GM10266 (cell line): ENCODE data around the gene SLC1A2.

ENCODE experiments used
- DNase-seq: peaks from one replicate; pipeline ENCODE4 v3.0.0; 2012; ENCODE audit errors: extremely low spot score
- CTCF ChIP-seq: IDR thresholded peaks from 2 replicates; pipeline ENCODE4 v1.5.1; 2012; ENCODE audit warnings: mild to moderate bottlenecking, low read depth; ENCODE audit not compliant: control insufficient read depth, insufficient read depth; ENCODE audit errors: missing control alignments

Gene SLC1A2

GRCh38 chr11:35398881-35399280 is 20.5 kb downstream of the SLC1A2 start:
- TF ChIP-seq CTCF, result no peak
- no peak for DNase-seq

- DNase-seq, result no peak
- TF ChIP-seq CTCF, result no peak
Observed at GRCh38 chr11:35394941-35395340, 24.4 kb downstream of the SLC1A2 start.

- no peak for DNase-seq
- TF ChIP-seq CTCF, result no peak
Observed at GRCh38 chr11:35393098-35393497, 26.3 kb downstream of the SLC1A2 start.

- DNase-seq, result peak; percentile 72
- TF ChIP-seq CTCF, result peak; percentile 91
Observed at GRCh38 chr11:35391922-35392688, 27.3 kb downstream of the SLC1A2 start.

- TF ChIP-seq CTCF, result no peak
- peak; percentile 53 for DNase-seq
Observed at GRCh38 chr11:35390737-35391682, 28.3 kb downstream of the SLC1A2 start.

- peak; percentile 16 for DNase-seq
- TF ChIP-seq CTCF, result no peak
Observed at GRCh38 chr11:35389897-35390465, 29.4 kb downstream of the SLC1A2 start.
